Ureter (tissue), 1 donor: ENCODE data around the gene FAM227B. TPM values are rescaled to one million over a fixed set of nuclear protein-coding genes. Genes with fewer than 3 reads are reported as not detected.
A peak's percentile ranks its signal among the peaks of the same experiment; 100 is the strongest.
"Not testable (repeated sequence)": the region's sequence is repeated elsewhere in the genome, so short reads cannot be mapped to it uniquely, and the experiment has no call there.

ENCODE experiments used
- DNase-seq: peaks from one replicate; pipeline ENCODE4 v3.0.0-alpha.2; 2020; ENCODE audit warnings: low spot score
- total RNA-seq: library from RNA; stranded (reverse); gene quantifications from one replicate; pipeline ENCODE4 v1.2.4, GENCODE V29; 2023
- donor health status: DM: yes; HTN: yes; CAD: no.

FAM227B gene, protein sequence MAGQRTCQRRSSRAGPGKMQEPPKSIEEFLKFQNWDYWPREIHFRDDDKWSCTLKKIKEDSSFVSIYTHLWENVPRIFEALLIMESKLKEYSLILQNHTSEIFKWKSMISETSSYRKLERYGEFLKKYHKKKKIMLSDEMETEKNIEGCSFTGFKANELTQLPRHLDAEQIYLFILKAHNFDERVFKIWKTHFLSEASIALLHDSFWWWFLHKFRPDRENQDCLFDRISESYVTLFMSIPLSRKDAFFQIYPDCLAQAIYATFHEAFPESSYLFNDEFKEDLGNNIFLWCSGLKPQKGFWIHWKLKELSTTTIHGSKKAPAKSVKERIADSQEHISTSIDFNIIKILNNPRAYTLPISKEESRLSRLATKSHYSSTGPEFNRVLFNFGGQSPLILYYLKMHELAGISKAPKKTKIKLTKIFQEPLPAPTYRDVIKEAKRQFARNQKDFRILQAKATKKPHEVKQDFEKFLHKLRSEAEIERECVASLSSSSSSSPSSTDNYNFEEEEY
- 9.6 TPM for total RNA-seq

DNA sequence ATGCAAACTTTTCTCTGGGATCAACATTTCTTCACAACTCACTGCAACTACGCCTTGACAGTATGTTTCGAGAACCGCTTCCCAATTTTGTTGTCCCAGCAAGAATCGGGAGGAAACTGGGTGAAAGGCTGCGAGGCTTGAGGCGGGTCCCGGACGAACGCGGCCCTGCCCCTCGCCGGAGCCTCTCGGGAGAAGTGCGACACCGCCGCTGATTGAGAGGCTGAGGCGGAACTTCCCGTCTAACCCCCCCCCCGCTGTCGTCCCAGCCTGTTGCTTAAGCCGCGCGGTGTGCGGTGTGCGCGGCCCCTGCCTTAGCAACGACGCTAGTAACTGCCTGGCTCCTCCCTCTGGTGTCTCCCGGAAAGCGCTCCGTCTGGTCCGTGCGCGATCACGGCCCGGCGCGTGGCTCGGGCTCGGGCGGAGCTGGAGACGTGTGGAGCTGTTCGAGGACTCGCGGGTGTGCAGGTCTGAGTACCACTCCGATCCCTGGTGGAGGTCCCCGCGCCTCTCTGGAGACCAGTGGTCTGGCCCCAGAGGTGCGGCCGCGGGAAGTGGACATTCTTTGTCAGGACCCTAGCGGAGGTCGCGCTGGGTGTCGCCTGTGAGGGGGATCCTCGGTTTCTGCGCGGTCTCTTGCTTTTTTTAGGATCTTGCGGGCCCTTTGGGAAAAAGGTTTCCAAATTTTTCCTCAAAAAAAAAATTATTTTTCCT, at the start of gene FAM227B, which contains the start of gene DTWD1:
Gene FAM227B, minus strand, starts transcription at position 161 of the 711 bp plus-strand sequence. CDS start 5,647 bp downstream, outside the sequence.
Gene DTWD1, plus strand, starts transcription at position 391 of the 711 bp plus-strand sequence. CDS start 4,120 bp downstream, outside the sequence.
- peak; percentile 96 for DNase-seq

DNA sequence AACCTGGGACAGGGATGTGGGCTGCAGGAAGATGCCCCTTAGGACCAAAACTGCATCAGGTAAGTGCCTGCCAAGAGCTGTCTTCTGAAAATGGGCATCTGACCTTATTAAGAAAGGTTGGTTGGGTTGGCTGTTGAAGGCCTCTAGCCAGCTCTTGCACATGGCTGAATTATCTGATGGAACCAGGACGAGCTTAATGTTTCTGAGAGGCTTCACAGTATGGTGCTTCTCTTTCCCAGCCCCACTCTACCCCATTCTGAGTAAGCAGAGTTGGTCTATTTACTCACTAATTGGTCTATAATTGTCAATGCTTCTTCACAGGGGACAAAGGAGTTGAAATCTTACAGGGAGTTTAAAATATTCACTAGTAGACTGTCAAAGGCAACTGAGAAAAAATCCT, 48.7 kb upstream of the FAM227B start:
- no peak for DNase-seq

DNA sequence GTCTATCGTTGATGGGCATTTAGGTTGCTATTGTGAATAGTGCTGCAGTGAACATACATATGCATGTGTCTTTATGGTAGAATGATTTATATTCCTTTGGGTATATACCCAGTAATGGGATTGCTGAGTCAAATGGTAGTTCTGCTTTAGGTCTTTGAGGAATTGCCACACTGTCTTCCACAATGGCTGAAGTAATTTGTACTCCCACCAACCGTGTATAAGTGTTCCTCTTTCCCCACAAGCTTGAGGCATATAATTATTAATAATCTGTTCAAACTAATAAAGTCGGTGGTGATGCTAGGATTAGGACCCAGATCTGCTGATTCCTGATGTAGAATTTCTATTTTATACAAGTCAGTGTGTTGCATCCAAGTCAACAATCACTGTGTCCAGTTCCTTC, 45.9 kb upstream of the FAM227B start:
- not testable (repeated sequence) for DNase-seq

DNA sequence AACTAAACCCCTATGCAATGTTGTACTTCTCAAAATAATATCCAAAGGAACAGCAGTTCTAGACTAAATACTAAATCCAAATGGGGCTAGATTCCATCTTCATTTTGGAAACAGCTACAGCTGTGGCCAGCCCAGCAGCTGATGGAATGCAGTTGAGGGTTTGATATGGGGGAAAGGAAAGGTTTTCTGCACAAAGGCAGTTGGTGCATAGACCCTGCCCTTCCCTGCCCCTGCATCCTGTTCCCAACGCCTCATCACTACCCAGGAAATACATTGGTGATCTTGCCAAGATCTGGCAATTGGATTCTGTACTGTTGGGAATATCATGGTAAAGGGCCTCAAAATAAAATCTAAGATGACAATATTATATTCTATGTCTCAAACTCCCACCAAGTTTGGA, 44.1 kb upstream of the FAM227B start:
- no peak for DNase-seq

DNA sequence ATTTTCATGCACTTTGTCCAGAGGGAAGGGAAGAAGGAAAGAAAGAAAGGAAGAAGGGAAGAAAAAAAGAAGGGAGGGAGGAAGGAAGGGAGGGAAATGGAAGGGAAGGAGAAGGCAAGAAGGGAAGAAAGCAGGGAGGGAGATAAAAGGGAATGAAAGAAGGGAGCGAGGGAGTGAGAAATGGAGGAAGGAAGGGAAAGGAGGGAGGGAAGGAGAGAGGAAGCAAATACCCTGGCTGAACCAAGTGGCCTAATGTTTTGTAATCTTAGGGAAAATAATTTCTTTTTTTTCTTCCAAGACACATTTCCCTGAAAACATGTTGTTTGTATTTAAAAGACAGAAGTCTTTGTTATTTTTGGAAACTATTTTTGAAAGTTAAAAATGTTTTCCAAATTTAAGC, 36.1 kb upstream of the FAM227B start:
- DNase-seq: no peak

DNA sequence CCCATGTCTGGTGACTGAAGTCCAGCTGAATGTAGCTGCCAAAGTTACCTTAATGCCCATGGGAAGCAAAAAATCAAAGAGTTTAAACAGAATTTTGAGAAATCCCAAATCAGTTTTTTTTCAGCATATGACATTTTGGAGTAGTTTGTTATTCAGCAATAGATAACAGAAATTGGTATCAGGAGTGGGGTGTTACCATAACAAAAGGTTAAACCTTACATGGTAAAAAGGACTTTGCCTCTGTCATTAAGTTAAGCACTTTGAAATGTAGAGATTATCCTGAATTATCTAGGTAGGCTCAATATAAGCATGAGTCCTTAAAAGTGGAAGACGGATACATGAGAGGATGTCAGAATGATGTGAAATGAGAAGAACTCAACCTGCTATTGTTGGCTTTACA, 32.3 kb upstream of the FAM227B start:
- DNase-seq: no peak

DNA sequence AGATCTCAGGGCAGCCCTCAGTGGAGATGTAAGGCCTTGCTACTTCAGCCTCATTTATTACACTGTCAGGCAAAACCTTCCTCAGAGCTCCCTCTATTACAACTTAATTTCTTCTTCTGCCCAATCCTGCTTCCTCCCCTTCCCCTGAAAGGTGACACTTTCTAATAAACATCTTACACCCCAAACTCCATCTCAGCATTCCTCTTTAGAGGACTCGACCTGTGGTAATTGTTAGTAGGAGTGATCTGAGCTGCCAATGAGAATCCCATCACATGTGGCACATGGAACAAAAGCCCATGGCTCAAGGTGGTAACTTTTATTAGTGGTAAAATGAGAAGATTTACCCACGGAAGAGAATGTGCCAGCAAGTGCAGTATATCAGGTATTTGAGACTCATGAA, 30.1 kb upstream of the FAM227B start:
- no peak for DNase-seq

DNA sequence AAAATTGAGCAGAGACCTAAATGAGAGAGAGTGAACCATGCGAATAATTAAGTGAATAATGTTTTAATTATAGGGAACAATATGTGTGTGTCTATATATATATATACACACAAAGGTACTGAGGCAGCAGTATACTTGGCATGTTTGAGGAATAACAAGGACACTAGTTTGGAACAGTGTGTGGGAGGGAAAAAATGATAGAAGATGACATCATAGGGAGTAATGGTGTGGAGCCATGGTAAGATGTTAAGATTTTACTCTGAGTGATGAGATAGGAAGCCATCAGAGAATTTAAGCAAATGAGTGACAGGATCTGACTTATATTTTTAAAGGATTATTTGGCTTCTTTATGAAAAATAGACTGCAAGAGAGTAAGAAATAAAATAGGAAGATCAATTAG, 29.4 kb upstream of the FAM227B start:
- no peak for DNase-seq

DNA sequence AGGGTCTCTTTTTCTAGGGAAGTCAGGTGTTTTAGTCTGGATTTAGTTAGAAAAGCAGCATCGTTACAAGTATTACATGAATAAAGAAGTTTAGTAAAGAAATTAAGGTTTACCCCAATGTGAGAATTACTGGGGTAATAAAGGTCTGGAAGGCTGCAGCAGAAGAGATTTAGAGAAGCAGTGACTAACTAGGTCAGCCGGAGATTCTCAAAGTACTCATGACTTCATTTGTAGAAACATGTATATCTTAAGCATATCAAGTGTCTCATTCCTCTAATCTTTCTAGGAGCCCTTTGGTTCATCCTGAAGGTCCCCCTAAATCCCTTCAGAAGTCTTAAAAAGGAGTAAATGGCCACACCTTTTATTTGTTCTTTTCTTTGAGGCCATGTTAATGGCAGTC, 26.3 kb upstream of the FAM227B start:
- DNase-seq: no peak

DNA sequence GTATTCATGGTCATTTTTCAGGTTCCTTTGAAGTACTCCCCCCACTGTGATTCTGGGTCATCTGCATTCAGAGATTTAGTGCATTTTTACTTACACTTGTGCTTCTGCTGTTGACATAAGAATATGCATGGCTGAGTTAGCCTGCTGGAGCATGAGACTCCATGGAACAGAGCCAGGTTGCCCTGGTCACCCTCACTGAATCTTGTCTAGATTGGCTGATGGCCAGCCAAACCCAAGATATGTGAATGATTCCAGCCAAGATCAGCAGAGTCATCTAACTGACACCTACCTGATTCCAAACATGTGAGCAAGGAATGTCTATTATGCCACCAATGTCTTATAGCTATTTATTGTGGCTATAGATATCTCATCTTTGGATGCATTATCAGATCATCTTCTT, 25.3 kb upstream of the FAM227B start:
- peak; percentile 50 for DNase-seq

DNA sequence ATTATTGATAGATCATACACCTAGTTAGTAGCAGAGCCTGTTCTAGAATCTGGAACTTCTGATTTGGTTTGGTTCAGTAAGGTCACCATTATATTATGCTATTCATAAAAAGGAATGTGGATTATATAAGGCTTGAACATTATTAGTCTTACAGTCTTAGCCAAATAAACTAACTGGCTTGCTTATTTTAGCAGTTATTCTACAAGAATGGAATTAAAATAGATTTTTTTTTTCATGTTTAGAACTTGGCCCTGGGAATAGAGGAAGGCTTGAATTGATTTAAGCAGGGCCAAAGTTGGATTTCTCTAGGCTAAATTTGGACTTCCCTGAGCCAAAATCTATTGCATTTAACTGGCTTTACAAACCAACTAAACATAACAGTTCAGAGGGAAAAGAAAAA, 24.7 kb upstream of the FAM227B start:
- no peak for DNase-seq

DNA sequence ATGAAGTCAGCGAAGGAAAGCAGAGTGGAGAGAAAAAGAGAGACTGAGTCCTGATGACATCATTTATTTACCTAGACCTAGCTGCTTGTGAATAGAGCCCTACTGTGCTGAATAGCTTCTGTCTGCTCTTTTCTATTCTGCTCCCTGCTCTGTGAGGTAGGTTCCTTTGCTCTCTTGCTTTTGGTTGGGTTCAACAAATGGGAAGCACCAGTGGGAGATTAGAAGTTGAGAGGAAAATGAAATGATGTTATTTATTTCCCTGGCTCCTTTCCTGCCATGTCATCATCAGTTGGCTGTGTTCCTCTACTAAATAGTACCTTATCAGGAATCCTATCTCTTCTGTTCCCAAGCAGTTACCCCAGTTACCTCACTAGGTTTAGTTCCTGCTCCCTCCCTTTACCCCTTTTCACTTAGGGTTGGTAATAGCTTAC, 23.8 kb upstream of the FAM227B start:
- no peak for DNase-seq

DNA sequence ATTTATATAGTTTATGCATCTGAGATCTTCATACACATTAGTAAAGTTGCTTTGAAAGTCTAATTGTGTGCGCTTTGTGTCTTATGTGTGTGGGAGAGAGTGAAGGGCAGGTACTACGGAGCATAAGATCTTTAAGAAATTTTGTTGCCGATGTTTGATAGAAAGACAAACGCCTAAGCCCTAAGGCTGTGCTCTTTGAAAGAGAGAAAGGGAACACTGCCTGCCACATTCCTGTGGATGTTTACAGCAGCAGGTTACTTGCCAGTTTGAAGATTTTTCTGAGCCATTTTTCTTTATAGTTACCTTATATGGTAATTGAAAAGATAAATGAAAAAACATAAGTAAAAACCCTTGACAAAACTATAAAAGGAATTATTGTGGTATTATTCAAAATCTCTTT, 17.2 kb upstream of the FAM227B start:
- no peak for DNase-seq

DNA sequence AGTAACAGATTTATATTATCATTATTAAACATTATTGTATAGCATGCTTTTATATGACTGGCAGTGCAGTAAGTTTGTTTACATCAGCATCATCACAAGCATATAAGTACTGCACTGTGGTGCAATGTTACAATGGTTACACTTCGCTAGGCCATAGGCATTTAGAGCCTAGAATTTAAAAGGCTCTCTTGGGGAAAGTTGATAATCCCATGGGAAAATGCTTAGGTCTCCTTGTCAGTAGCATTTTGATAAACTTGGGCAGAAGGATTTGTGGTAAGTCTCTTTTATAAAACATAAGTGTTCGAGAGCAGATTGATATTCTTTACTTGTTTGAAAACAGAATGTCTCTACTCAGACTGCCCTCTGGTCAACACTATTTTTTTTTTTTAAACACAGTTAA, 7.8 kb upstream of the FAM227B start:
- DNase-seq: no peak

DNA sequence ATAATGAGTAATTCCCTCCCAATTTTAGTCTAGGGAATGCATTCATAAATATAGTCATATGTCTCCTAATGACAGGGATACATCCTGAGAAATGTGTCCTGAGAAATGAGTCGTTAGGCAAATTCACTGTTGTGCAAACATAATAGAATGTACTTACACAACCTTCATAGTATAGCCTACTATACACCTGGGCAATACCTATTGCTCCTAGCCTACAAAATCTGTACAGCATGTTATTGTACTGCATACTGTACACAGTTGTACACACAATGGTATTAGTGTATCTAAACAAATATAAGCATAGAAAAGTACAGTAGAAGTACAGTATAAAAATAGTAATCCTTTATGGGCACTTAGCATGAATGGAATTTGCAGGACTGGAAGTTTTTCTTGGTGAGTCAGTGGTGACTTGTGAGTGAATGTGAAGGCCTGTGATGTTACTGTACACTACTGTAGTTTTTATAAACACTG, 6.8 kb upstream of the FAM227B start:
- DNase-seq: no peak

DNA sequence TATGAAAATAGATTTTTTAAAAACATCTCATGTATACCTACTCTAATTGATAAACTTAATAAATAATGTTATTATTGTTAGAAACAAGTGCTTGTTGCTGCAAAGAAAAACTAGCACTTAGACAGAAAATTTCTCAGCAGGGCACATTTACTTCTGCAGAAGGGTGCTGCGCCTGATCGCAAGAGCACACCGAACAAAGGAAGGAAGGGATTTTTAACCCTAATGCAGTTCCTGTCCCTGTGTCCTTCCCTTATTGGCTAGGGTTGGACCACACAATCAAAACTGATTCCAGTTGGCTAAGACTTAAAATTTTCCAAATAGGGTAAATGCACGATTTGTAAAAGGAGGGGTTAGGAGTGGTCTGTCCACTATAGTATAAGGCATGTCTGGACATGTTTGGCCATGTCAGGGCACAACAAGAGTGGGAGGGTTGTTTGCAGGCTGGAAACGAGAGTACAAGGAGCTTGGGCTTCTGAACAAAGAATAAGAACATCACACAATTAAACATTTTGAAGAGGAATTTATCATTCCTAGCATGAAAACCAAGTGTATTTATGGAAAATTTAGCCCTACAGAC, 4.9 kb upstream of the FAM227B start:
- no peak for DNase-seq

DNA sequence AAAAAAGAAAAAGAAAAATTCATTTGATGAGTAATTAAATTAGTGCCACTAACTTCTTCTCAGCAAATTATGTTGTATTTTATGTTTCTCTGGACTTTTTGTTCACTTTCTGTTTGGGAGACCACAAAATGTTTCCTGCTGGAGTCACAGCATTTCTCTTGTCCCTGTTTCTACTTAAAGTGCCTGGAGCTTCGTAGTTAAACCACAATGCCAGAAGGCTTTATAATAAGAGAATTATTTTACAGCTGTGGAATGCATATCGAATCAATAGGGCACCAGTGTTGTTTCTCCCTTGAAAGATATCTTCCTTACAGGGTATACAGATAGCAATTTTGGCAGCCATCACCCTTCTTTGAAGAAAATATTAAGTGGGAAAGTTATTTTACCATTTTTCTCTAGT, 3.4 kb upstream of the FAM227B start:
- DNase-seq: no peak

DNA sequence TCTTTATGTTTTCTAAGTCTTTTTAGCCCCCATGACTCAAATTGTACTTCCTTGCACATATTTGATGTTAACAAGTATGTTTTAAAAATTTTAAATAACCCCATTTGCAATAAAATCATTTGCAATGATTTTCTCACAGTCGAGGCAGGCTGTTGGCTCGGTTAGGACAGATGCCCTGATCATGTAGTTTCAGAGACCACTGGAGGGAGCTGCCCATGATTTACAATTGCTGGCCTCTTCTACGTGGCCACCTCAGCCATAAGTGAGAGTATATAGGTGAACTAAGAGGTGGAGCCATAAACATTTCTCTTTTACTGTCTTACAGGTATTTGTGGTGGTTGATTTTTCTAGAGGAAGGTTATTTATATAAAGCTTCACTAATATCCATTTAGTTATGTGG, 1.9 kb upstream of the FAM227B start:
- no peak for DNase-seq

DNA sequence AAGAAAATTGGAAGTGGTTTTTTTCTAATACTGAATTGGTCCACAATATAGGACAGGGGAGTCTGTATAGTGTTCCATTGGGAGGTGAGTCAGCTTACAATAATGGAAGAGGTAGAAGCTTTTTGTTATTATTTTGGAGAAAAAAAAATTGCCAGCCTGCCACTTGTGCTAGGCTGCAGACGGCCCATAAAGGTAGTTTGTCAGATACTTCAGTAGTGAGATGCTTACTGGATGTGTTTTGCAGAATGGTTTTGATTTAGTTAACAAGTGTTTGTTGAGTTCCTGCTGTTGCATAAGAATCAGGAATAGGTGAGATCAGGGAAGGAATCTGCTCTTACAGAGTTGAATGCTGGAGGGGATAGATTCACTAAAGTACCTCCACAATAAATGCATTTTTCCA, 1.3 kb upstream of the FAM227B start:
- DNase-seq: no peak

DNA sequence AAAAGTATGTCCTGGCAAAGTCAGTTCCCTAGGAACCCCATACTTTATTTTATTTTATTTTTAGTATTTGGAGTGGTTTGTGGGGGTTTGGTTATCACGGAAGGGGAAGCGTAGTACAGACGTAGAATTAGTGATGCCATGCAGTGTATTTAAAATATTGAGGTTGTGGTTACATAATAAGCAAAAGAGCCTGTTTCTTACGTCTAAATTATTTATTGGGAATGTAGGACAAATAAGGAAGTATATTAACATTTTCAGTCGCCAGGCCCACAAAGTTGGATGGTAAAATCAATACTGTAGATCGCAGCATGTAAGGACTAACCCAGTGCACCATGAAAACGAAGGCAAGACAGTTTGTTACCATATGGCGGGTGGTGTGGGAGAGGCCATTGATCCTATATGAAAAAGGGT, 788 bp upstream of the FAM227B start:
- DNase-seq: no peak

DNA sequence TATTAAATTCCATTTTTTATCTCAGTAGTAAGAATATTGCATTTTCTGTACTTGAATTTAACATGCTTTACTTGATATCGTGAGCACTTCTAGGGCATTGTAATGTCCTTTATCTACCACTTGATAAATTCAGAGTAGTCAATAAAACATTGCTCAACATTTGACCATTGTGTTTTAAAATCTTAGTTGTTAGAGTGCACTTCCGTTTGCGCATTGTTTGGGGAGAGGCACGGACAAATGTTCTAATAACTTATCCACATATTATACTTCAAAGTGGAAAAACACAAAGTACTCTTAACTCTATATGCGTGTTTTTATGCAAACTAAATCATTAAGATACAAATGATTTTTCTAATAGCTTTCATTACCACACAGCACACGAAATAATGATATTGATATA, 419 bp downstream of the FAM227B start:
- DNase-seq: no peak

DNA sequence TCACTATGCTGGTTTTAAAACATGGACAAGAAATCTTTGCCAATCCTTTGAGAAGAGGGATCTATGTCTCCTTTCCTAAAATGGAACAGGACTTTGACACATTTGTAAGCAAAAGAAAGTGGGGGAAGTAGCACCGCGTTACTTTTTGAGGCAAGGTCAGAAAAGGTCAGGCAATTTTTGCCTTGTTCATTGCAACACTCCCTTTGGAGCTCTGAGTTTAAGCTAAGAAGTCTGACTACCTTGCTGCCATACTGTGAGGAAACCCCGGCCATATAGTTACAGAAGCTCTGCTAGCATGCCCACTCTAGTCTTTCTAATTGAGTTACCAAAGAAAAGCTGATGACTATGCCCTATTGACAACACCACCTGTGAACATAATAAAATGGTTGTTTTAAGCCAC, 1.4 kb downstream of the FAM227B start:
- DNase-seq: no peak
